Keratinocyte (primary cell): ENCODE results near the gene CIRBP. TPM values are rescaled to one million over a fixed set of nuclear protein-coding genes. Genes with fewer than 3 reads are reported as not detected.

ENCODE experiments used
- DNase-seq: peaks from one replicate; pipeline ENCODE4 v3.0.0-alpha.2; 2011; ENCODE audit warnings: low read depth, missing footprints, low spot score
- FAIRE-seq: peaks from 2 replicates; lab custom pipeline; 2011; peaks lifted over from hg19 to GRCh38; lab: Jason Lieb, UNC
- H2AFZ ChIP-seq: 2 replicates; pipeline ENCODE4 v1.6.0; 2012; ENCODE audit warnings: low read length, control low read depth, inconsistent platforms; ENCODE audit not compliant: control insufficient read depth
- H3K27ac ChIP-seq: 2 replicates; pipeline ENCODE4 v1.5.1; 2011; ENCODE audit warnings: low read length; ENCODE audit not compliant: control insufficient read depth, insufficient read depth
- H3K27me3 ChIP-seq: 3 replicates; pipeline ENCODE4 v1.6.0; 2011; ENCODE audit warnings: low read length; ENCODE audit not compliant: control insufficient read depth, insufficient read depth; ENCODE audit errors: extremely low read depth
- H3K36me3 ChIP-seq, 2 experiments: 2 replicates in 1 of 2; 3 replicates in 1 of 2; pipeline ENCODE4 v1.5.1; 2011; ENCODE audit warnings: low read length in 2 of 2, mild to moderate bottlenecking in 1 of 2; ENCODE audit not compliant: control insufficient read depth in 2 of 2, insufficient read depth in 2 of 2; ENCODE audit errors: extremely low read depth in 1 of 2
- H3K4me1 ChIP-seq: 3 replicates; pipeline ENCODE4 v1.5.1; 2011; ENCODE audit warnings: low read length; ENCODE audit not compliant: control insufficient read depth, insufficient read depth; ENCODE audit errors: extremely low read depth
- H3K4me2 ChIP-seq: 3 replicates; pipeline ENCODE4 v1.6.0; 2011; ENCODE audit warnings: low read depth, low read length; ENCODE audit not compliant: control insufficient read depth, insufficient read depth; ENCODE audit errors: extremely low read depth
- H3K4me3 ChIP-seq, 3 experiments: fragments of 200-600 bp in 1 of 3; sonication (generic) in 1 of 3; 2 replicates in 2 of 3; 3 replicates in 1 of 3; pipeline ENCODE4 v1.5.1; 2011 to 2016; ENCODE audit warnings: low read length in 3 of 3, mild to moderate bottlenecking in 3 of 3, control low read depth in 2 of 3, inconsistent platforms in 1 of 3, low read depth in 1 of 3, mixed read lengths in 1 of 3, mixed run types in 1 of 3, moderate library complexity in 1 of 3; ENCODE audit not compliant: control insufficient read depth in 2 of 3, insufficient read depth in 2 of 3; ENCODE audit errors: extremely low read depth in 1 of 3
- H3K79me2 ChIP-seq: 2 replicates; pipeline ENCODE4 v1.6.0; 2012; ENCODE audit warnings: low read length; ENCODE audit not compliant: control insufficient read depth, insufficient read depth
- H3K9ac ChIP-seq: 3 replicates; pipeline ENCODE4 v1.6.0; 2011; ENCODE audit warnings: low read length; ENCODE audit not compliant: control insufficient read depth, insufficient read depth; ENCODE audit errors: extremely low read depth
- H3K9me1 ChIP-seq: 3 replicates; pipeline ENCODE4 v1.6.0; 2011; ENCODE audit warnings: low read length; ENCODE audit not compliant: control insufficient read depth, insufficient read depth; ENCODE audit errors: extremely low read depth
- H3K9me3 ChIP-seq: 2 replicates; pipeline ENCODE4 v1.5.1; 2012; ENCODE audit warnings: low read depth, low read length; ENCODE audit not compliant: control insufficient read depth
- H4K20me1 ChIP-seq: 3 replicates; pipeline ENCODE4 v1.6.0; 2011; ENCODE audit warnings: low read length; ENCODE audit not compliant: control insufficient read depth, insufficient read depth; ENCODE audit errors: extremely low read depth
- EZH2 ChIP-seq: IDR thresholded peaks from one replicate; pipeline ENCODE4 v1.6.1; 2012; ENCODE audit warnings: inconsistent platforms, mild to moderate bottlenecking, low read length, moderate library complexity
- dilution Hi-C: fragments of 300-500 bp; cut with MboI; formaldehyde crosslinking; loops from one replicate; pipeline ENCODE4 v1.7.0; 2020; ENCODE audit warnings: low sequenced_read_pairs; ENCODE audit not compliant: extremely low pct_ligation_motif_present
- polyA plus RNA-seq, 5 experiments: library from polyadenylated mRNA; depleted of rRNA in 3 of 5; stranded (reverse) in 3 of 5; stranded (forward) in 1 of 5; unstranded in 1 of 5; fragments of >200 nt; gene quantifications; 1 replicate in 1 of 5; 2 replicates in 3 of 5; 3 replicates in 1 of 5; pipeline versions ENCODE4 v1.2.1 to v1.2.3, GENCODE V29; 2011 to 2012; ENCODE audit warnings: missing spikeins in 2 of 5, low read depth in 1 of 5, low replicate concordance in 1 of 5
- TF ChIP-seq, protein P1 (sequence below), 3 experiments: IDR thresholded peaks in 1 of 3; conservative IDR thresholded peaks in 1 of 3; optimal IDR thresholded peaks in 1 of 3; 2 replicates in 2 of 3; 3 replicates in 1 of 3; pipeline versions ENCODE3 to v1.5.1; 2011; ENCODE audit warnings: low read length in 3 of 3, mild to moderate bottlenecking in 3 of 3, moderate library complexity in 2 of 3, control low read depth in 1 of 3, inconsistent platforms in 1 of 3; ENCODE audit not compliant: insufficient read depth in 2 of 3; ENCODE audit errors: extremely low read depth in 1 of 3

CIRBP gene
- polyA plus RNA-seq, 1 donor (not counting 4 experiments of a cell fraction or from before 2014, with no cell fraction given): 113 TPM

DNA sequence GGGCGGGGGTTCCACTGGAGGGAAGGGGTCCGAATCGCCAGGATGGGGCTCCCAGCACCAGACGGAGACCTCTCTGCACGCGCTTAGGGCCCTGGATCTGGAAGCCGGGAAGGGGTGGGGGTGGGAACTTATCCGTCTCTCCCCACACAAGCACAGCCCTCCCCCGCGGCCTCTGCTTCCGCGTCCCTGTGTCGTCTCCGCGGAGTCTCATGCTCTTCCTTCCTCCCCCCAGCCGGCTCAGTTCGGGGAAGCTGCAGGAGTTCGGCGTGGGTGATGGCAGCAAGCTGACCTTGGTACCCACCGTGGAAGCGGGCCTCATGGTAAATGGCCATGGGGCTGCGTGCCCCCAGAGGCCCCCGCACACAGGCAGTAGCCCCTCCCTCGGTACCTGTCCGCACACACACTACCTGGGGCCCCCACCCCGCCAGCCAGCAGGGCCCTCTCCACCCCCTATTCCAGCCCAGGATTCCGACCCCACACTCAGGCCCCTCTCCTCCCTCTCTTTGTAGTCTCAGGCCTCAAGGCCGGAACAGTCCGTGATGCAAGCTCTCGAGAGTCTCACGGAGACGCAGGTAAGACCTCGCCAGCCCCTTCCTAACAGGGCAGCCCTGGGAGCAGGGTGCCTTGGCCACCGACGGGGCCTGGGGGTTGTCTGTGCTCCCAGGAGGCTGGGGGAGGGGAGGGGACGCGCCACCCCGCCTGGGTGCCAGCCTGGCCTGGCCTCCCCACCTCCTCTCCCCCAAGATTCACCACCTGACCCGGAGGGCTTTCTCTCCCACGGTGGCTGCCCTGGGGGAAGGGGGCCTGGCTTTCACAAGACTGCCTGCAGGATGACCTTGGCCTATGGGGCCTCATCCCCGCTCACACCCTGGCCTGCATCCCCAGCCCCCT lies 17.6 kb upstream of the CIRBP start:
- Histone ChIP-seq H3K4me3 (peak overlapping the region; percentile 83 to 87 (median 85)), H4K20me1 (peaks cover 7% of the 10 kb centered on the region), H3K27me3 (no peaks in the 10 kb centered on the region), H3K27ac (peak overlapping the region; percentile 69), H3K9me3 (no peaks in the 10 kb centered on the region), H3K79me2 (peaks cover 49% of the 10 kb centered on the region), H2AFZ (no peak overlapping the region), H3K4me2 (peak overlapping the region; percentile 81), H3K9me1 (no peaks in the 10 kb centered on the region), H3K9ac (peak overlapping the region; percentile 83), H3K36me3 (peaks cover 19 to 30% of the 10 kb centered on the region in 2 experiments), H3K4me1 (peaks cover 9% of the 10 kb centered on the region)
- dilution Hi-C loops: no loop called here
- FAIRE-seq: no peak
- no peak for TF ChIP-seq EZH2
- TF ChIP-seq, protein P1, sequence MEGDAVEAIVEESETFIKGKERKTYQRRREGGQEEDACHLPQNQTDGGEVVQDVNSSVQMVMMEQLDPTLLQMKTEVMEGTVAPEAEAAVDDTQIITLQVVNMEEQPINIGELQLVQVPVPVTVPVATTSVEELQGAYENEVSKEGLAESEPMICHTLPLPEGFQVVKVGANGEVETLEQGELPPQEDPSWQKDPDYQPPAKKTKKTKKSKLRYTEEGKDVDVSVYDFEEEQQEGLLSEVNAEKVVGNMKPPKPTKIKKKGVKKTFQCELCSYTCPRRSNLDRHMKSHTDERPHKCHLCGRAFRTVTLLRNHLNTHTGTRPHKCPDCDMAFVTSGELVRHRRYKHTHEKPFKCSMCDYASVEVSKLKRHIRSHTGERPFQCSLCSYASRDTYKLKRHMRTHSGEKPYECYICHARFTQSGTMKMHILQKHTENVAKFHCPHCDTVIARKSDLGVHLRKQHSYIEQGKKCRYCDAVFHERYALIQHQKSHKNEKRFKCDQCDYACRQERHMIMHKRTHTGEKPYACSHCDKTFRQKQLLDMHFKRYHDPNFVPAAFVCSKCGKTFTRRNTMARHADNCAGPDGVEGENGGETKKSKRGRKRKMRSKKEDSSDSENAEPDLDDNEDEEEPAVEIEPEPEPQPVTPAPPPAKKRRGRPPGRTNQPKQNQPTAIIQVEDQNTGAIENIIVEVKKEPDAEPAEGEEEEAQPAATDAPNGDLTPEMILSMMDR (optimal IDR thresholded peaks at IDR 0.05 in 1 of 3, IDR thresholded peaks at IDR 0.05 in 1 of 3, conservative IDR thresholded peaks at IDR 0.05 in 1 of 3; ENCODE audit: extremely low read depth in 1 of 3, insufficient read depth in 2 of 3, low read length in 3 of 3): no peak
- DNase-seq: no peak

DNA sequence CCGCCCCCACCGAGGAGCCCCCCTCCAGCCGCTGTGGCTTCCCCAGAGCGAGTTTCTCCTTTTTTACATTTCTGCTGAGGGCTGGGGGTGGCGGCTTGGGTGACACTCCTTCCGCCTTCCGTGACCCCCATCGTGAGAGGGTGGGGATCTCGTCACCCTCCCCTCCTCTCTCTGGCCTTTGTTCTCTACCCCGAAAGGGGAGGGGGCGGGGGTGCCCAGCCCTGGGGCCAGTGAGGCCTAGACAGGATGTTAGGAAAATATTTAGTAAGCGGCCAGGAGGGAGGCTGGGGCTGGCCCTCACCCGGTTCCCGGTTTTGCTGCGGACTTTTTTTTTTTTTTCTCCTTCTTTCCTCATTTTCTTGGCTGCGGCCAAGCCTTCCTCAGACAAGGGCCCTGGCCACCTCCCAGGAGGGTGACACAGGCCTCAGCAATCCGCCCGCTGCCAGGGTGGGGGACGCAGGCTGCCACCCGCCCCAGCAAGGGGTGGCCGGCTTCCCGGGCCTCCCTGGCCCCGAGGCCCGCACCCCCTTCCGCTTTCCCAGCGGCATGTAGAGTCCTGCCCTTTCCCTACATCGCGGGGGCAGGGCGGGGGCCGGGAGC lies 16.8 kb upstream of the CIRBP start:
- no peaks in the 10 kb centered on the region for H3K27me3 ChIP-seq
- dilution Hi-C loops: no loop called here
- H3K9ac ChIP-seq: peak overlapping the region; percentile 83
- TF ChIP-seq, protein P1 (optimal IDR thresholded peaks at IDR 0.05 in 1 of 3, IDR thresholded peaks at IDR 0.05 in 1 of 3, conservative IDR thresholded peaks at IDR 0.05 in 1 of 3; ENCODE audit: extremely low read depth in 1 of 3, insufficient read depth in 2 of 3, low read length in 3 of 3): no peak
- TF ChIP-seq EZH2: no peak
- peak overlapping the region; percentile 81 for H3K4me2 ChIP-seq
- H3K36me3 ChIP-seq: peaks cover 23 to 37% of the 10 kb centered on the region in 2 experiments
- H4K20me1 ChIP-seq: peaks cover 12% of the 10 kb centered on the region
- peaks cover 55% of the 10 kb centered on the region for H3K79me2 ChIP-seq
- no peak overlapping the region for H2AFZ ChIP-seq
- peak; percentile 48 for FAIRE-seq
- no peak for DNase-seq
- no peaks in the 10 kb centered on the region for H3K9me1 ChIP-seq
- H3K4me3 ChIP-seq: peak overlapping the region; percentile 83 to 87 (median 85)
- H3K27ac ChIP-seq: peak overlapping the region; percentile 69
- peaks cover 11% of the 10 kb centered on the region for H3K4me1 ChIP-seq
- no peaks in the 10 kb centered on the region for H3K9me3 ChIP-seq
